Mucosa of rectum (tissue), 2 donors: ENCODE measurements around the gene ADAMTS14.
"Not testable (repeated sequence)": the region's sequence is repeated elsewhere in the genome, so short reads cannot be mapped to it uniquely, and the experiment has no call there.

ENCODE experiments used
- H3K27ac ChIP-seq, 2 donors: one replicate each; pipeline ENCODE4 v1.7.0; 2013; ENCODE audit warnings: inconsistent platforms in 2 of 2, low read depth in 2 of 2, low read length in 2 of 2
- H3K27me3 ChIP-seq, 2 donors: one replicate each; pipeline ENCODE4 v1.7.0; 2013; ENCODE audit warnings: low read length in 2 of 2; ENCODE audit not compliant: control insufficient read depth in 2 of 2, insufficient read depth in 2 of 2
- H3K36me3 ChIP-seq, 2 donors: one replicate each; pipeline ENCODE4 v1.7.0; 2013; ENCODE audit warnings: low read length in 2 of 2; ENCODE audit not compliant: control insufficient read depth in 2 of 2, insufficient read depth in 2 of 2
- H3K4me1 ChIP-seq, 2 donors: one replicate each; pipeline ENCODE4 v1.7.0; 2013; ENCODE audit warnings: low read length in 2 of 2, mild to moderate bottlenecking in 1 of 2; ENCODE audit not compliant: control insufficient read depth in 2 of 2, insufficient read depth in 2 of 2
- H3K4me3 ChIP-seq, 2 donors: one replicate each; pipeline ENCODE4 v1.7.0; 2013; ENCODE audit warnings: low read length in 2 of 2
- H3K9ac ChIP-seq, 2 donors: one replicate each; pipeline ENCODE4 v1.7.0; 2013; ENCODE audit warnings: low read length in 2 of 2, low read depth in 1 of 2, mild to moderate bottlenecking in 1 of 2
- H3K9me3 ChIP-seq, 2 donors: one replicate each; pipeline ENCODE4 v1.7.0; 2013; ENCODE audit warnings: low read length in 2 of 2; ENCODE audit not compliant: control insufficient read depth in 2 of 2
- donor health status: healthy.
- donor health status: Normal muscosa, but diverticular disease.

The ADAMTS14 gene

DNA sequence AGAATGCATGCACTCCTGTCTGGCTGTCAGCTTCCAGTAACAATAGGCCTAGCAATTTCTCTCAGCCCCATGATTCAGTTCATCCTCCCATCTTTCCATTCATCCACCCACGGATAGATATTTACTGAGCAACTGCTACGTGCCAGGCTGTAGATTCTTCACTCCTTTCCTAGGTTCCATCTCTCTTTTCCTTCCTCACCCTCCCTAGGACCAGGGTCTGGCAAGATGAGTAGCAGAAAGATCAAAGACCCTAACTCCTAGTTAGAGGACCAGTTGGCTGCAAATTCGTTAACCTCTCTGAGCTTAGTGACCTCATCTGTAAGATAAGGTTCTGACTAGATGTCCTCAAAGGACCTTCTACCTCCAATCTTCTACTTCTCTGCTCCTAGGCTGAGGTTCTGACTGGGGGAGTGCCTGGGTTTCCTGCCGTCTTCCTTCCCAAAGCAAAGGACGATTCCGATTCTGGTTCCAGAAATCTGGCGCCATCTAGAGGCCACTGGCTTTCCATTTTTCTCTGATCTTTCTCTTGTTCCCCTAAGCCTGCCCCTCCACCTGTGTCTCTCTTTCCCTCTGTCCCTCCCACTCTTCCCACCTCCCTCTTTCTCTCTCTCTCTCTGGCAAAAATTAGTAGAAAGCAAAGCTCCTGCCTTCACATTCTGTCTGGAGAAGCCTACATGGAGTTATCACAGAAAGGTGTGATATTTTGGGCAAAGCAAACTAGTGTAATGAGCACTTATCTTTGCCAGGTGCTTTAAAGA is 86.6 kb downstream of the ADAMTS14 start:
- Histone ChIP-seq H3K36me3 (no peaks in the 10 kb centered on the region), H3K9me3 (no peaks in the 10 kb centered on the region), H3K4me1 (no peaks in the 10 kb centered on the region), H3K4me3 (no peak overlapping the region), H3K27ac (no peak overlapping the region), H3K27me3 (no peaks in the 10 kb centered on the region), H3K9ac (no peak overlapping the region)

DNA sequence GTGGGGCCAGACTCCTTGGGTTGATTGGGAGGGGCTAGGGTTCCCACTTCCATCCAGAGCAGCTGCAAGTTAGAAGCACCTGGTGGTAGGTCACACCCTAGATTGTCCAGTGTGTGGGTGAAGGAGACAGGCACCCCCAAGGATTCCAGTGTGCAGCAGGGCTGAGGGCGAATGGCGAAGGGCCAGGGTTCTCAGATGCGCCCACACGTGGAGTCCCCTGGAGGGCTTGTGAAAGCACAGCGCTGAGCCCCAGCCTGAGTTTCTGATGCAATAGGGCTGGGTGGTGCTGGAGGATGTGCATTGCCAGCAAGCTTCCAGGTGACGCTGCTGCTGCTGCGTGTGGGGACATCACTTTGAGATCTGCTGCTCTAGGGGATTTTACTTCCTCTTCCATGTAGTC is 87.5 kb downstream of the ADAMTS14 start:
- Histone ChIP-seq H3K9me3 (no peaks in the 10 kb centered on the region), H3K27ac (no peak overlapping the region), H3K27me3 (no peaks in the 10 kb centered on the region), H3K4me3 (no peak overlapping the region), H3K4me1 (no peaks in the 10 kb centered on the region), H3K9ac (no peak overlapping the region), H3K36me3 (no peaks in the 10 kb centered on the region)

DNA sequence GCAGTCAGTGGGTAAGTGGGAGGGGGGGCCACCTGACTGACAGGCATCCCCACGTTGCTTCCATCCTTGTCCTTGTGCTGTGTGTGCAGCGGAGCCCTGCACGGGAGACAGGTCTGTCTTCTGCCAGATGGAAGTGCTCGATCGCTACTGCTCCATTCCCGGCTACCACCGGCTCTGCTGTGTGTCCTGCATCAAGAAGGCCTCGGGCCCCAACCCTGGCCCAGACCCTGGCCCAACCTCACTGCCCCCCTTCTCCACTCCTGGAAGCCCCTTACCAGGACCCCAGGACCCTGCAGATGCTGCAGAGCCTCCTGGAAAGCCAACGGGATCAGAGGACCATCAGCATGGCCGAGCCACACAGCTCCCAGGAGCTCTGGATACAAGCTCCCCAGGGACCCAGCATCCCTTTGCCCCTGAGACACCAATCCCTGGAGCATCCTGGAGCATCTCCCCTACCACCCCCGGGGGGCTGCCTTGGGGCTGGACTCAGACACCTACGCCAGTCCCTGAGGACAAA is 88.0 kb downstream of the ADAMTS14 start:
- Histone ChIP-seq H3K4me1 (no peaks in the 10 kb centered on the region), H3K9me3 (no peaks in the 10 kb centered on the region), H3K27me3 (no peaks in the 10 kb centered on the region), H3K4me3 (no peak overlapping the region), H3K36me3 (no peaks in the 10 kb centered on the region), H3K27ac (no peak overlapping the region), H3K9ac (no peak overlapping the region)

DNA sequence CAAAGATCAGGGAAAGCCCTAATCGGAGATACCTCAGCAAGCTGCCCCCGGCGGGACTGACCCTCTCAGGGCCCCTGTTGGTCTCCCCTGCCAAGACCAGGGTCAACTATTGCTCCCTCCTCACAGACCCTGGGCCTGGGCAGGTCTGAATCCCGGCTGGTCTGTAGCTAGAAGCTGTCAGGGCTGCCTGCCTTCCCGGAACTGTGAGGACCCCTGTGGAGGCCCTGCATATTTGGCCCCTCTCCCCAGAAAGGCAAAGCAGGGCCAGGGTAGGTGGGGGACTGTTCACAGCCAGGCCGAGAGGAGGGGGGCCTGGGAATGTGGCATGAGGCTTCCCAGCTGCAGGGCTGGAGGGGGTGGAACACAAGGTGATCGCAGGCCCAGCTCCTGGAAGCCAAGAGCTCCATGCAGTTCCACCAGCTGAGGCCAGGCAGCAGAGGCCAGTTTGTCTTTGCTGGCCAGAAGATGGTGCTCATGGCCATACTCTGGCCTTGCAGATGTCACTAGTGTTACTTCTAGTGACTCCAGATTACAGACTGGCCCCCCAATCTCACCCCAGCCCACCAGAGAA is 88.8 kb downstream of the ADAMTS14 start:
- Histone ChIP-seq H3K27ac (no peak overlapping the region), H3K27me3 (no peaks in the 10 kb centered on the region), H3K4me3 (no peak overlapping the region), H3K4me1 (no peaks in the 10 kb centered on the region), H3K9me3 (no peaks in the 10 kb centered on the region), H3K36me3 (no peaks in the 10 kb centered on the region), H3K9ac (no peak overlapping the region)

DNA sequence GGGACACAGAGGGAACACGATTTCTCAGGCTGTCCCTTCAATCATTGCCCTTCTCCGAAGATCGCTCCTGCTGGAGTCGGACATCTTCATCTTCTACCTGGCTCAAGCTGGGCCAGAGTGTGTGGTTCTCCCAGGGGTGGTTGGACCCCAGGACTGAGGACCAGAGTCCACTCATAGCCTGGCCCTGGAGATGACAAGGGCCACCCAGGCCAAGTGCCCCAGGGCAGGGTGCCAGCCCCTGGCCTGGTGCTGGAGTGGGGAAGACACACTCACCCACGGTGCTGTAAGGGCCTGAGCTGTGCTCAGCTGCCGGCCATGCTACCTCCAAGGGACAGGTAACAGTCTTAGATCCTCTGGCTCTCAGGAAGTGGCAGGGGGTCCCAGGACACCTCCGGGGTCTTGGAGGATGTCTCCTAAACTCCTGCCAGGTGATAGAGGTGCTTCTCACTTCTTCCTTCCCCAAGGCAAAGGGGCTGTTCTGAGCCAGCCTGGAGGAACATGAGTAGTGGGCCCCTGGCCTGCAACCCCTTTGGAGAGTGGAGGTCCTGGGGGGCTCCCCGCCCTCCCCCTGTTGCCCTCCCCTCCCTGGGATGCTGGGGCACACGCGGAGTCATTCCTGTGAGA is 89.5 kb downstream of the ADAMTS14 start:
- Histone ChIP-seq H3K4me1 (no peaks in the 10 kb centered on the region), H3K4me3 (no peak overlapping the region), H3K9me3 (no peaks in the 10 kb centered on the region), H3K36me3 (no peaks in the 10 kb centered on the region), H3K27me3 (no peaks in the 10 kb centered on the region), H3K9ac (no peak overlapping the region), H3K27ac (no peak overlapping the region)

DNA sequence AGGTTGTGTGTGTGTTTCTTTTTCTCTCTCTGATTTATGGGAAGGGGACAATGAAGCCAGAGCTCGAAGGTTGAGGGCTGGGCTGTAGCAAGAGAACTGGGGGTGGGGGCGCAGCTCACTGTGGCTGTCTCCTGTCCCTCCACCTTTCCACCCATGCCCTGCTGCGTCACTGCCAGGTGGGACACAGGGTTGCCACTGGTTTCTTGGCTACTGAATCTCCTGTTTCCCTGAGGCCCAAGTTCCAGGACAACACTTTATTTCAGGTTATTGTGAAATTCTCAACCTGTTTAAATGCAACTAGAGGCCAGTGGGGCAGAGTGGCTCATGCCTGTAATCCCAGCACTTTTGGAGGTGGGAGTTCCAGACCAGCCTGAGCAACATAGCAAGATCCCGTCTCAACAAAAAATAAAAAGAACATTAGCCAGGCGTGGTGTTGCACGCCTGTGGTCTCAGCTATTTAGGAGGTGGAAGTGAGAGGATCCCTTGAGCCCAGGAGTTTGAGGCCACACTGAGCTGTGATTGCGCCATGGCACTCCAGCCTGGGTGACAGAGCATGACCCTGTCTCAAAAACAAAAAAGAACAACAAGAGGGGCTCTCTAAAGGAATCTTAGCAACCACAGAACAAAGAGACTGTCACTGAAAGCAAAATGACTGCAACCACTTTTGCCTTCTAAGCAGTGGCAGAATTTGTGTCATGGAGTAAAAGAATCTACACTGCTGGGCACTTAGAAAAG is 90.3 kb downstream of the ADAMTS14 start:
- Histone ChIP-seq H3K27ac (no peak overlapping the region), H3K36me3 (no peaks in the 10 kb centered on the region), H3K9me3 (no peaks in the 10 kb centered on the region), H3K9ac (no peak overlapping the region), H3K4me1 (no peaks in the 10 kb centered on the region), H3K27me3 (no peaks in the 10 kb centered on the region), H3K4me3 (no peak overlapping the region)

DNA sequence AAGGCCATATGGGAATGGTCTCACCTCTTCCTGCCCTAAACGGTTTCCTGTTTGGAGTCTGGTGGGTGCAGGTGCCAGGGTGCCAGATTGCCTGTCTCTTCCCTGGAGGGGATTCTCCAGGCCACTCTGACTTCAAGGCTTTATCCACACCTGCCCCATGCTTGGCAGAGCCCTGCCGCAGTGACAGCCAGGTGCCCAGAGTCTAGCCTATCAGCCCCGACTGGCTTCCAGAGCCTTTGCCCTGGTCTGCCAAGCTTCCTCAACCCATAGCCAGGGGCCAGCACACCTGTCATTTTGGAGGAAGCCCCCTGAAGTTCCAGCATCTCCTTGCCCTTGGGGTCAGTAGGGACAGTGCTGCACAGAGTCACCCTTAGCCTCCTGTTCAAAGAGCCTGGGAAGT is 91.3 kb downstream of the ADAMTS14 start:
- no peak overlapping the region for H3K4me3 ChIP-seq
- H3K4me1 ChIP-seq = no peaks in the 10 kb centered on the region
- no peaks in the 10 kb centered on the region for H3K9me3 ChIP-seq
- H3K36me3 ChIP-seq = no peaks in the 10 kb centered on the region
- no peaks in the 10 kb centered on the region for H3K27me3 ChIP-seq
- H3K27ac ChIP-seq = no peak overlapping the region
- H3K9ac ChIP-seq = no peak overlapping the region

DNA sequence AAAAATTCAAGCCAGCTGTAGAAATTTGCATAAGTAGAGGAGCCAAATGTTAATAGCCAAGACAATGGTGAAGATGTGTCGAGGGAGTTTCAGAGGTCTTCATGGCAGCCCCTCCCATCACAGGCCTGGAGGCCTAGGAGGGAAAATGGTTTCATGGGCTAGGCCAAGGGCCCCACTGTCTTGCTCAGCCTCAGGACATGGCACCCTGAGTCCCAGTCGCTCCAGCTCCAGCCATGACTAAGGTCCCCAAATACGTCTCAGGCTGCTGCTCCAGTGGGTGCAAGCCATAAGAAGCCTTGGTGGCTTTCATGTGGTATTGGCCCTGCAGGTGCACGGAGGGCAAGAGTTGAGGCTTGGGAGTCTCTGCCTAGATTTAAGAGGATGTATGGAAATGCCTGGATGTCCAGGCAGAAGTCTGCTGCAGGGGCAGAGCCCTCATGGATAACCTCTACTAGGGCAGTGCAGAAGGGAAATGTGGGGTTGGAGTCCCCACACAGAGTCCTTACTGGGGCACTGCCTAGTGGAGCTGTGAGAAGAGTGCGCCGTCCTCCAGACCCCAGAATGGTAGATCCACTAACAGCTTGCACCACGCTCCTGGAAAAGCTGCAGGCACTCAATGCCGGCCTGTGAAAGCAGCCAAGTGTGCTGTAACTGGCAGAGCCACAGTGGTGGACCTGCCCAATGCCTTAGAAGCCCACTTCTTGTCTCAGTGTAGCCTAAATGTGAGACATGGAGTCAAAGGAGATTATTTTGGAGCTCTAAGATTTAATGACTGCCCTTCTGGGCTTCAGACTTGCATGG is 93.7 kb downstream of the ADAMTS14 start:
- H3K4me3 ChIP-seq = no peak overlapping the region
- H3K4me1 ChIP-seq = no peaks in the 10 kb centered on the region
- H3K27ac ChIP-seq = no peak overlapping the region
- H3K27me3 ChIP-seq = no peaks in the 10 kb centered on the region
- H3K36me3 ChIP-seq = no peaks in the 10 kb centered on the region
- H3K9me3 ChIP-seq = no peaks in the 10 kb centered on the region
- H3K9ac ChIP-seq = no peak overlapping the region

DNA sequence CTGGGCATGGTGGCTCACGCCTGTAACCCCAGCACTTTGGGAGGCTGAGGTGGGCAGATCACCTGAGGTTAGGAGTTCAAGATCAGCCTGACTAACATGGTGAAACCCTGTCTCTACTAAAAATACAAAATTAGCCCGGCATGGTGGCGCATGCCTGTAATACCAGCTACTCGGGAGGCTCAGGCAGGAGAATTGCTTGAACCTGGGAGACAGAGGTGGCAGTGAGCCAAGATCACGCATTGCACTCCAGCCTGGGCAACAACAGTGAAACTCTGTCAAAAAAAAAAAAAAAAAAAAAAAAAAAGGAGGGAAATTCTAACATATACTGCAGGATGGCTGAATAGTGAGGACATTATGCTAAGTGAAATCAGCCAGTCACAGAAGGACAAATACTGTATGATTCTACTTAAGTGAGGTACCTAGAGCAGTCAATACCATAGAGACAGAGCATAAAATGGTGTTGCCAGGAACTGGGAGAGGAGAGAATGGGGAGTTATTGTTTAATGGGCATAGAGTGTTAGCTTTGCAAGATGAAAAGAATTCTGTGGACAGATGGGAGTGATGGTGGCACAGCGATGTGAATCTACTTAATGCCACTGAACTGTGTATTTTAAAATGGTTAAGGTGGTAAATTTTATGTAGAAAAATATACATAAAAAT is 95.8 kb downstream of the ADAMTS14 start:
- not testable (repeated sequence) for H3K9ac ChIP-seq, H3K9me3 ChIP-seq, H3K27ac ChIP-seq, H3K36me3 ChIP-seq, H3K4me3 ChIP-seq, H3K4me1 ChIP-seq, H3K27me3 ChIP-seq
